Calu3 (cell line): ENCODE measurements around the gene APRT. TPM values are rescaled to one million over a fixed set of nuclear protein-coding genes. Genes with fewer than 3 reads are reported as not detected.

Experiments used
- BruUV-seq: library from RNA; stranded (reverse); fragments of 400-500 nt; replicated peaks from 2 replicates; lab custom pipeline; 2021; lab: Mats Ljungman, UMichigan
- CTCF ChIA-PET: fragments of 300-600 bp; sonication (Branson Sonifier 250); formaldehyde crosslinking; loops from one replicate; lab custom pipeline; 2022; ENCODE audit warnings: antibody characterized with exemption; lab: Charles Lee
- DNase-seq: peaks from one replicate; pipeline ENCODE4 v3.0.0; 2022
- H3K27ac Mint-ChIP-seq: one replicate; pipeline ENCODE4 v1.8.0; 2022; ENCODE audit warnings: mixed read lengths; ENCODE audit not compliant: unreplicated experiment
- H3K27me3 Mint-ChIP-seq: one replicate; pipeline ENCODE4 v1.8.0; 2022; ENCODE audit warnings: mixed read lengths; ENCODE audit not compliant: unreplicated experiment
- H3K36me3 Mint-ChIP-seq: one replicate; pipeline ENCODE4 v1.8.0; 2022; ENCODE audit warnings: mild to moderate bottlenecking, moderate library complexity, mixed read lengths; ENCODE audit not compliant: insufficient read depth, unreplicated experiment
- H3K4me1 Mint-ChIP-seq: one replicate; pipeline ENCODE4 v1.8.0; 2022; ENCODE audit warnings: mild to moderate bottlenecking, low read depth, mixed read lengths; ENCODE audit not compliant: unreplicated experiment
- H3K4me3 Mint-ChIP-seq: one replicate; pipeline ENCODE4 v1.8.0; 2022; ENCODE audit warnings: mild to moderate bottlenecking, low read depth, moderate library complexity, mixed read lengths; ENCODE audit not compliant: unreplicated experiment
- H3K9me3 Mint-ChIP-seq: one replicate; pipeline ENCODE4 v1.8.0; 2022; ENCODE audit warnings: low read depth, mixed read lengths; ENCODE audit not compliant: unreplicated experiment
- CTCF ChIP-seq: fragments of 200-600 bp; IDR thresholded peaks from one replicate; pipeline ENCODE4 v1.8.0; 2022; ENCODE audit warnings: antibody characterized with exemption; ENCODE audit not compliant: unreplicated experiment
- intact Hi-C: fragments of 100-400 bp; cut with micrococcal nuclease; formaldehyde crosslinking; loops from one replicate; pipeline ENCODE4 v1.10.0; 2022; ENCODE audit not compliant: unreplicated experiment
- total RNA-seq: library from RNA; stranded (reverse); gene quantifications from 2 replicates; pipeline ENCODE4 v1.2.3, GENCODE V29; 2022

The APRT gene
- total RNA-seq, 1 experiment from 2014 or later: 203 TPM

DNA sequence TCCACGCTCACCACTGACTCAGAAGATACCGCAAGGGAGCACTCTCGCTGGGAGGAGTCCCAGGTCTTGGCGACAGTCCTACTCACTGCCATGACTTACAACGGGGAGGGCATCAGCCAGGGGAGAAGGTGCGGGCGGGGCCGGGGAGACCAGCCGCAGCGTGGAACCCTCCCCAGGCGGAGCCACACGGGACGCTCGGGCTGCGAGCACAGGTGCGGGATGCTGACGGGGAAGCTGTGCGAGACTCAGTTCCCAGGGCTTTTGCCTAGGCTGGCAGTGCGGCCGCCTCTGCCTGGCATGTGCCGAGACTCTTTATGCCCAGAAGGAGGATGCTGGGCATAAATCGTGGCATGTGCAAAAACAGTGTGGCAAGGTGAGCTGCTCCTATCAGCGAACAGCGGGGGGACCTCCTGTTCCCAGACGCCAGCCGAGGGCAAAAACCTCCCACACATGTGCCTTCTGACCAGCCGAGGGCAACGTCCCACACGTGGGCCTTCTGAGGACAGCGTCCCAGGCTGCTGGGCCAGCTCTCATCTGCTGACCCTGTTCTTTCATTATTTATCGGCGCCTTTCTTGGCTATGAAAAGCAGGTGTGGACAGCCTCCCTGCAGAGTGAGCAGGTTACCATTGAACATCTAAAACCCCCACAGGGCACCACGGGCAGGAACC is 38.9 kb upstream of the APRT start:
- Mint-ChIP-seq H3K4me3 (no peak overlapping the region), H3K27me3 (no peaks in the 10 kb centered on the region), H3K36me3 (peaks cover 5% of the 10 kb centered on the region), H3K9me3 (no peaks in the 10 kb centered on the region), H3K27ac (no peak overlapping the region), H3K4me1 (peaks cover 8% of the 10 kb centered on the region)
- intact Hi-C loops: no loop called here
- no peak for TF ChIP-seq CTCF
- no TSS peak for BruUV-seq
- no peak for DNase-seq
- CTCF ChIA-PET: no interaction called here

GRCh38 chr16:88848557-88848956 is 36.8 kb upstream of the APRT start:
- H3K27me3 Mint-ChIP-seq: no peaks in the 10 kb centered on the region
- H3K9me3 Mint-ChIP-seq: no peaks in the 10 kb centered on the region
- no peaks in the 10 kb centered on the region for H3K4me1 Mint-ChIP-seq
- no peak for DNase-seq
- no peak overlapping the region for H3K4me3 Mint-ChIP-seq
- TF ChIP-seq CTCF: no peak
- BruUV-seq: no TSS peak
- peaks cover 5% of the 10 kb centered on the region for H3K36me3 Mint-ChIP-seq
- CTCF ChIA-PET: no interaction called here
- intact Hi-C loops: no loop called here
- H3K27ac Mint-ChIP-seq: no peak overlapping the region

- no peak for DNase-seq
- TF ChIP-seq CTCF: no peak
- H3K4me3 Mint-ChIP-seq: no peak overlapping the region
- H3K36me3 Mint-ChIP-seq: peaks cover 5% of the 10 kb centered on the region
- intact Hi-C loops: no loop called here
- CTCF ChIA-PET: no interaction called here
- no TSS peak for BruUV-seq
- no peaks in the 10 kb centered on the region for H3K27me3 Mint-ChIP-seq
- H3K9me3 Mint-ChIP-seq: no peaks in the 10 kb centered on the region
- no peak overlapping the region for H3K27ac Mint-ChIP-seq
- no peaks in the 10 kb centered on the region for H3K4me1 Mint-ChIP-seq
Measured at GRCh38 chr16:88847654-88848053, 35.9 kb upstream of the APRT start.

DNA sequence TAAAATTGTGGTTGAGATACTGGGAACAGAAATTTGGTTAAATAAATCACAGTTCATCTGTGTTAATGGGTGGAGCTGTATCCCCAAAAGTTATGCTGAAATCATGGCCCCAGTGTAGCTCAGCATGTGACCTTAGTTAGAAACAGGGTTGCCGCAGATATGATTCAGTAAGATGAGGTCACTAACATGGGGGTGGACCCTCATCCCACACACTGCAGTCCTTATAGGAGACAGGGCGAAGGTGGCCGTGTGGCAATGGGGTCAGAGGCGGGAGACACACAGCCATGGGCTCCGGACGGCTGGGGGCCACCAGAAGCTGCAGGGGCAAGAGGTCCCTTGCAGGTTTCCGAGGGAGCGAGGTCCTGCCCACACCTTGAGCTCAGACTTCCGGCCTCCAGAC is 34.4 kb upstream of the APRT start:
- DNase-seq: no peak
- no peak overlapping the region for H3K27ac Mint-ChIP-seq
- H3K27me3 Mint-ChIP-seq: no peaks in the 10 kb centered on the region
- intact Hi-C loops: no loop called here
- TF ChIP-seq CTCF: no peak
- H3K4me3 Mint-ChIP-seq: no peak overlapping the region
- no peaks in the 10 kb centered on the region for H3K9me3 Mint-ChIP-seq
- no peaks in the 10 kb centered on the region for H3K4me1 Mint-ChIP-seq
- CTCF ChIA-PET: interaction anchor here (0.5 kb wide), 1 partner anchor 170 kb away, joined by 3 read pairs; no protein-coding TSS in a partner anchor
- peaks cover 5% of the 10 kb centered on the region for H3K36me3 Mint-ChIP-seq
- BruUV-seq: no TSS peak
